PFSK-1 (cell line): ENCODE measurements around the gene GPBAR1.

Source experiments
- FOXP2 ChIP-seq: optimal IDR thresholded peaks from 2 replicates; pipeline ENCODE3; 2011; ENCODE audit warnings: borderline replicate concordance, control low read depth, inconsistent platforms; ENCODE audit not compliant: insufficient read depth; ENCODE audit errors: extremely low read length, extremely low read depth
- POLR2AphosphoS5 ChIP-seq: IDR thresholded peaks from 2 replicates; pipeline ENCODE4 v1.6.1; 2012; ENCODE audit warnings: low read depth, mild to moderate bottlenecking, control low read depth, low read length, moderate library complexity
- SIN3A ChIP-seq: IDR thresholded peaks from 2 replicates; pipeline ENCODE4 v1.6.1; 2012; ENCODE audit warnings: mild to moderate bottlenecking, low read length, moderate library complexity, borderline replicate concordance; ENCODE audit not compliant: insufficient read depth
- TAF1 ChIP-seq: IDR thresholded peaks from 2 replicates; pipeline ENCODE4 v1.6.1; 2012; ENCODE audit warnings: low read length, control low read depth, borderline replicate concordance; ENCODE audit not compliant: insufficient read depth
- TF ChIP-seq, protein P1 (sequence below), 2 experiments: IDR thresholded peaks; 2 replicates each; pipeline versions ENCODE4 v1.6.1 to v1.8.0; 2011 to 2012; ENCODE audit warnings: low read depth in 2 of 2, low read length in 2 of 2, control low read depth in 1 of 2, inconsistent platforms in 1 of 2, mild to moderate bottlenecking in 1 of 2, moderate library complexity in 1 of 2; ENCODE audit not compliant: insufficient read depth in 1 of 2

DNA sequence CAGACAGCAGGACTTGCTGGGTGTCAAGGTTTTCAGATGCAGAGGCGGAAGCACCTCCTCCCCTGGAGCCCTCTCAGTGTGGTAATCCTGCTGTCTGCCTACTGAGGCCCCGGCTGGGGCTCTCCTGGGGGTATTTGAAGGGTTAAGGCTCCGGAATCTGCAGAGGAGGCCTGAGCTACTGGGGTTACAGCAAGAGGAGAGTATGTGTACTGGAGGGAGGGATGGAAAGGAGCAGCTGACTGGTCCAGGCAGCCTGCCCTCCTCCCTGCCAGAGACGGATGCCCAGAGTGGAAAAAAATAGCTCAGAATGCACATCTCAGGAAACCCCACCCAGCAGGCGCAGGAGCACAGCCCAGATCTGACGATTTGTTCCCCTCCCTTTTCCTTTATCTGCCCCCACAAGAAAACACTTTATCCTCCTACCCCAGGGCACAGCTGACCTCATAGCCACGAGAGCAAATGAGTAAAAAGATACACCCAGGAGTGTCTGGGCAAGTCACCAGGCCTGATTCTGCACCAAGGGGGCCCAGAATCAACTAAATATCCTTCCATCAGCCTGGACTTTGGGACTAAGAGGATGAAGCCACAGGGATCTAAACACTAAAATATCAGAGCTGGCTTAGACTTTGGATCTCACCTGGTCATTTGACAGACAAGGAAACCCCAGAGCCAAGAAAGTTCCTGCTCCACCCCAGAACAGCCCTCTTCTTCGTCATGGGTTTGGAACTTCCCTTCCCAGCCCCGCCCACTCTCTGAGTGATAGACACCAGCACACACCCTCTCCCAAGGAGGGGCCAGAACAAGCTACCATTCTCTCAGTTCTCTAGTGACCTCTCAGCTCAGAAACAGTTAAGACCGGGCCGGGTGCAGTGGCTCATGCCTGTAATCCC lies 26.0 kb downstream of the GPBAR1 start:
- TF ChIP-seq FOXP2 (no peak), TAF1 (no peak), POLR2AphosphoS5 (no peak), SIN3A (0 out of 2 replicates have a peak, but pooled peaks have one; percentile 56)
- TF ChIP-seq, protein P1, sequence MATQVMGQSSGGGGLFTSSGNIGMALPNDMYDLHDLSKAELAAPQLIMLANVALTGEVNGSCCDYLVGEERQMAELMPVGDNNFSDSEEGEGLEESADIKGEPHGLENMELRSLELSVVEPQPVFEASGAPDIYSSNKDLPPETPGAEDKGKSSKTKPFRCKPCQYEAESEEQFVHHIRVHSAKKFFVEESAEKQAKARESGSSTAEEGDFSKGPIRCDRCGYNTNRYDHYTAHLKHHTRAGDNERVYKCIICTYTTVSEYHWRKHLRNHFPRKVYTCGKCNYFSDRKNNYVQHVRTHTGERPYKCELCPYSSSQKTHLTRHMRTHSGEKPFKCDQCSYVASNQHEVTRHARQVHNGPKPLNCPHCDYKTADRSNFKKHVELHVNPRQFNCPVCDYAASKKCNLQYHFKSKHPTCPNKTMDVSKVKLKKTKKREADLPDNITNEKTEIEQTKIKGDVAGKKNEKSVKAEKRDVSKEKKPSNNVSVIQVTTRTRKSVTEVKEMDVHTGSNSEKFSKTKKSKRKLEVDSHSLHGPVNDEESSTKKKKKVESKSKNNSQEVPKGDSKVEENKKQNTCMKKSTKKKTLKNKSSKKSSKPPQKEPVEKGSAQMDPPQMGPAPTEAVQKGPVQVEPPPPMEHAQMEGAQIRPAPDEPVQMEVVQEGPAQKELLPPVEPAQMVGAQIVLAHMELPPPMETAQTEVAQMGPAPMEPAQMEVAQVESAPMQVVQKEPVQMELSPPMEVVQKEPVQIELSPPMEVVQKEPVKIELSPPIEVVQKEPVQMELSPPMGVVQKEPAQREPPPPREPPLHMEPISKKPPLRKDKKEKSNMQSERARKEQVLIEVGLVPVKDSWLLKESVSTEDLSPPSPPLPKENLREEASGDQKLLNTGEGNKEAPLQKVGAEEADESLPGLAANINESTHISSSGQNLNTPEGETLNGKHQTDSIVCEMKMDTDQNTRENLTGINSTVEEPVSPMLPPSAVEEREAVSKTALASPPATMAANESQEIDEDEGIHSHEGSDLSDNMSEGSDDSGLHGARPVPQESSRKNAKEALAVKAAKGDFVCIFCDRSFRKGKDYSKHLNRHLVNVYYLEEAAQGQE (IDR thresholded peaks at IDR 0.05; ENCODE audit: insufficient read depth in 1 of 2, low read depth in 2 of 2, low read length in 2 of 2) = no peak
